ENCODE measurements around the gene CCDC40. TPM values are rescaled to one million over a fixed set of nuclear protein-coding genes. Genes with fewer than 3 reads are reported as not detected.

CCDC40 gene
- total and polyA plus RNA-seq, 2 of the 13 experiments (the other 11 are each of a cell fraction or from before 2014, with no cell fraction given): 4.1 to 5.5 TPM

- TF ChIP-seq, protein P1, sequence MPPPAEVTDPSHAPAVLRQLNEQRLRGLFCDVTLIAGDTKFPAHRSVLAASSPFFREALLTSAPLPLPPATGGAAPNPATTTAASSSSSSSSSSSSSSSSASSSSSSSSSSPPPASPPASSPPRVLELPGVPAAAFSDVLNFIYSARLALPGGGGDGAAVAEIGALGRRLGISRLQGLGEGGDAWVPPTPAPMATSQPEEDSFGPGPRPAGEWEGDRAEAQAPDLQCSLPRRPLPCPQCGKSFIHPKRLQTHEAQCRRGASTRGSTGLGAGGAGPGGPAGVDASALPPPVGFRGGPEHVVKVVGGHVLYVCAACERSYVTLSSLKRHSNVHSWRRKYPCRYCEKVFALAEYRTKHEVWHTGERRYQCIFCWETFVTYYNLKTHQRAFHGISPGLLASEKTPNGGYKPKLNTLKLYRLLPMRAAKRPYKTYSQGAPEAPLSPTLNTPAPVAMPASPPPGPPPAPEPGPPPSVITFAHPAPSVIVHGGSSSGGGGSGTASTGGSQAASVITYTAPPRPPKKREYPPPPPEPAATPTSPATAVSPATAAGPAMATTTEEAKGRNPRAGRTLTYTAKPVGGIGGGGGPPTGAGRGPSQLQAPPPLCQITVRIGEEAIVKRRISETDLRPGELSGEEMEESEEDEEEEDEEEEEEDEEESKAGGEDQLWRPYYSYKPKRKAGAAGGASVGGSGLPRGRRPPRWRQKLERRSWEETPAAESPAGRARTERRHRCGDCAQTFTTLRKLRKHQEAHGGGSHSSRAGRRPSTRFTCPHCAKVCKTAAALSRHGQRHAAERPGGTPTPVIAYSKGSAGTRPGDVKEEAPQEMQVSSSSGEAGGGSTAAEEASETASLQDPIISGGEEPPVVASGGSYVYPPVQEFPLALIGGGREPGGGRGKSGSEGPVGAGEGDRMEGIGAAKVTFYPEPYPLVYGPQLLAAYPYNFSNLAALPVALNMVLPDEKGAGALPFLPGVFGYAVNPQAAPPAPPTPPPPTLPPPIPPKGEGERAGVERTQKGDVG (CRISPR knock-in tag; IDR thresholded peaks at IDR 0.05; ENCODE audit: borderline replicate concordance): 0 out of 2 replicates have a peak, but pooled peaks have one; percentile 42
Measured at GRCh38 chr17:79994602-79995001, 41.8 kb upstream of the CCDC40 start (continued).

- Histone ChIP-seq H3K27me3 (ENCODE audit: control insufficient read depth in 1 of 2, insufficient read depth in 2 of 2, low read length in 2 of 2) (no peaks in the 10 kb centered on the region), H3K36me3 (replicated peaks in 1 of 2; ENCODE audit: control insufficient read depth in 1 of 2, insufficient read depth in 2 of 2, low read length in 2 of 2) (no peaks in the 10 kb centered on the region), H3K4me1 (ENCODE audit: insufficient read depth, low read length) (peaks cover 69% of the 10 kb centered on the region), H3K9ac (ENCODE audit: insufficient read depth, low read depth, low read length) (no peak overlapping the region), H2AFZ (ENCODE audit: low read length) (no peak overlapping the region), H4K20me1 (ENCODE audit: insufficient read depth, low read length) (no peaks in the 10 kb centered on the region), H3K79me2 (ENCODE audit: insufficient read depth, low read length) (peaks cover 2% of the 10 kb centered on the region), H3K27ac (ENCODE audit: extremely low read length, insufficient read depth, low read length) (no peak overlapping the region), H3K4me3 (replicated peaks in 1 of 3; ENCODE audit: insufficient read depth in 1 of 3, low read depth in 2 of 3, low read length in 3 of 3) (no peak overlapping the region), H3K4me2 (ENCODE audit: low read depth, low read length) (no peak overlapping the region), H3K9me3 (ENCODE audit: low read length) (no peaks in the 10 kb centered on the region)
- DNase-seq (ENCODE audit: low spot score) (no peak), ATAC-seq (no peak), FAIRE-seq (no peak)
- TF ChIP-seq FOXM1 (CRISPR knock-in tag; IDR thresholded peaks at IDR 0.05) (no peak), ZNF589 (CRISPR knock-in tag; conservative IDR thresholded peaks at IDR 0.05) (no peak), PRMT3 (CRISPR knock-in tag; IDR thresholded peaks at IDR 0.05; ENCODE audit: borderline replicate concordance, low read depth) (no peak), REL (CRISPR knock-in tag; conservative IDR thresholded peaks at IDR 0.05) (no peak), ATRX (CRISPR knock-in tag; IDR thresholded peaks at IDR 0.05; ENCODE audit: borderline replicate concordance) (no peak), MLLT10 (CRISPR knock-in tag; IDR thresholded peaks at IDR 0.05) (no peak), NONO (IDR thresholded peaks at IDR 0.05) (no peak), NONO (CRISPR knock-in tag; conservative IDR thresholded peaks at IDR 0.05) (no peak)
- TF ChIP-seq, protein P2, sequence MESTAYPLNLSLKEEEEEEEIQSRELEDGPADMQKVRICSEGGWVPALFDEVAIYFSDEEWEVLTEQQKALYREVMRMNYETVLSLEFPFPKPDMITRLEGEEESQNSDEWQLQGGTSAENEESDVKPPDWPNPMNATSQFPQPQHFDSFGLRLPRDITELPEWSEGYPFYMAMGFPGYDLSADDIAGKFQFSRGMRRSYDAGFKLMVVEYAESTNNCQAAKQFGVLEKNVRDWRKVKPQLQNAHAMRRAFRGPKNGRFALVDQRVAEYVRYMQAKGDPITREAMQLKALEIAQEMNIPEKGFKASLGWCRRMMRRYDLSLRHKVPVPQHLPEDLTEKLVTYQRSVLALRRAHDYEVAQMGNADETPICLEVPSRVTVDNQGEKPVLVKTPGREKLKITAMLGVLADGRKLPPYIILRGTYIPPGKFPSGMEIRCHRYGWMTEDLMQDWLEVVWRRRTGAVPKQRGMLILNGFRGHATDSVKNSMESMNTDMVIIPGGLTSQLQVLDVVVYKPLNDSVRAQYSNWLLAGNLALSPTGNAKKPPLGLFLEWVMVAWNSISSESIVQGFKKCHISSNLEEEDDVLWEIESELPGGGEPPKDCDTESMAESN (CRISPR knock-in tag; conservative IDR thresholded peaks at IDR 0.05): no peak
- ChIA-PET POLR2A (interaction anchor here (3.1 to 10.9 kb wide), 2 partner anchors 28 to 153 kb away, joined by 27 to 333 read pairs; partner anchors contain the start of gene CBX4), CTCF (ENCODE audit: low intra/inter-chr PET ratio, low total read pairs) (no interaction called here)
- intact Hi-C loops (cut with micrococcal nuclease; ENCODE audit: unreplicated experiment) (no loop called here), in situ Hi-C loops (cut with HindIII; ENCODE audit: extremely low pct_ligation_motif_present, low pct_unique_long_range_greater_than_20kb) (no loop called here)
- 97% methylated on average over 8 of the region's 8 CpGs for WGBS (ENCODE audit: low lambda C conversion rate)
- no TSS peak for BruUV-seq (replicated peaks)
Measured at GRCh38 chr17:79995696-79996095, 40.7 kb upstream of the CCDC40 start.
